Muscle of leg (tissue), 11 donors: ENCODE measurements around the gene STK10. TPM values are rescaled to one million over a fixed set of nuclear protein-coding genes. Genes with fewer than 3 reads are reported as not detected.

Experiments used
- DNase-seq: peaks from one replicate; pipeline ENCODE4 v3.0.0; 2013
- H3K27ac ChIP-seq: one replicate; pipeline ENCODE4 v1.5.1; 2013; ENCODE audit warnings: mild to moderate bottlenecking, low read length, control low read depth
- H3K27me3 ChIP-seq: one replicate; pipeline ENCODE4 v1.6.1; 2013; ENCODE audit warnings: low read length; ENCODE audit not compliant: control insufficient read depth, insufficient read depth
- H3K36me3 ChIP-seq: one replicate; pipeline ENCODE4 v1.6.1; 2013; ENCODE audit warnings: low read length; ENCODE audit not compliant: control insufficient read depth, insufficient read depth
- H3K4me1 ChIP-seq: one replicate; pipeline ENCODE4 v1.6.1; 2013; ENCODE audit warnings: low read length; ENCODE audit not compliant: control insufficient read depth, insufficient read depth
- H3K4me3 ChIP-seq: one replicate; pipeline ENCODE4 v1.5.1; 2013; ENCODE audit warnings: low read length, control low read depth
- H3K9me3 ChIP-seq: replicated peaks from 2 replicates; pipeline ENCODE4 v1.6.1; 2013; ENCODE audit warnings: low read depth, low read length; ENCODE audit not compliant: control insufficient read depth
- WGBS: methylation state at CpG from one replicate; pipeline ENCODE4 v1.1.5; 2013; ENCODE audit warnings: missing lambda C conversion rate; ENCODE audit not compliant: insufficient coverage; 5-methylcytosine and 5-hydroxymethylcytosine counted together
- polyA plus RNA-seq, 8 donors: library from polyadenylated mRNA; unstranded; fragments of 120-200 nt; gene quantifications; one replicate each; pipeline versions ENCODE4 v1.2.1 to v1.2.3, GENCODE V29; 2013; ENCODE audit warnings: inconsistent platforms in 1 of 8, low replicate concordance in 1 of 8; ENCODE audit not compliant: insufficient read length in 8 of 8, insufficient read depth in 1 of 8
- total RNA-seq: library from RNA; stranded (reverse); fragments of 120-200 nt; gene quantifications from one replicate; pipeline ENCODE4 v1.2.4, GENCODE V29; 2013

STK10 gene
- total and polyA plus RNA-seq, 9 donors = 12.5 to 21.9 (median 18.8) TPM

DNA sequence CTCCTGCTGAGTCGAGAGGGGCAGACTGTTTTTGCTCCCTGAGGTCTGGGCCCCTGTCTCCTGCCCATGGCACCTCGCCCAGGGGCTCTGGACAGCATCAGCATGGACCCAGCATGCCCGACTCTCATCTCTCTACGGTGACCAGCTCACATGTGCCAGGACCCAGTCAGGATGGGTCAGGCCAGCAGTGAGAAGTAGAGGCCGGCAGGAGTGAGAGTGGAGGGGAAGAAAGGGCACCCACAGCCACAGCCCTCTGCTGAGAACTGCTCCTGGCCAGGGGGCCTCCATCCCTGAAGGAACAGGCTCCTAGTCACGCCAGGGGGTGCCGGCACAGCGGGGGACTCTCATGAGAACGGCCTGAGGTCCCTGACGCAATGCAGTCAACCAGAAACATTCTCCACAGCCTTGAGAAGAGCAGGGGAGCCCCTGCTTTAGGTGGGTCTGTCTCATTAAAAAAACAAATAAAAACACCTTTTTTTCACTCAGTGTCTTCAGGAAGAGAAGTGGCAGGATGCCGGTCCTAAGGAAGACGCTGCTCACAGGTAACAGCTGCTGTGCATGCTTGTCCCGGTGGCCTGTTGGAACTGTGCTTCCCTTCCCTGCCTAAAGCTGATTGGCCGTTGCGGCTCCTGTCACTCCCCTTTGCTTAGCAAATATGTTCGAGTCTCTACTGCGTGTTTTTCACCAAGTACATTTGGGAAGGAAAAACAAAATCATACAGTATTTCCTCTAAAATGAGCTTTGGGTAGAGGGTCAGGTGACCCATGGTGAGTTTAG is 95.9 kb downstream of the STK10 start:
- Histone ChIP-seq H3K9me3 (no peaks in the 10 kb centered on the region), H3K27me3 (no peaks in the 10 kb centered on the region), H3K36me3 (peaks cover 24% of the 10 kb centered on the region), H3K27ac (no peak overlapping the region), H3K4me1 (peaks cover 8% of the 10 kb centered on the region), H3K4me3 (no peak overlapping the region)
- DNase-seq = no peak
- WGBS = 79% methylated on average over 10 of the region's 17 CpGs

DNA sequence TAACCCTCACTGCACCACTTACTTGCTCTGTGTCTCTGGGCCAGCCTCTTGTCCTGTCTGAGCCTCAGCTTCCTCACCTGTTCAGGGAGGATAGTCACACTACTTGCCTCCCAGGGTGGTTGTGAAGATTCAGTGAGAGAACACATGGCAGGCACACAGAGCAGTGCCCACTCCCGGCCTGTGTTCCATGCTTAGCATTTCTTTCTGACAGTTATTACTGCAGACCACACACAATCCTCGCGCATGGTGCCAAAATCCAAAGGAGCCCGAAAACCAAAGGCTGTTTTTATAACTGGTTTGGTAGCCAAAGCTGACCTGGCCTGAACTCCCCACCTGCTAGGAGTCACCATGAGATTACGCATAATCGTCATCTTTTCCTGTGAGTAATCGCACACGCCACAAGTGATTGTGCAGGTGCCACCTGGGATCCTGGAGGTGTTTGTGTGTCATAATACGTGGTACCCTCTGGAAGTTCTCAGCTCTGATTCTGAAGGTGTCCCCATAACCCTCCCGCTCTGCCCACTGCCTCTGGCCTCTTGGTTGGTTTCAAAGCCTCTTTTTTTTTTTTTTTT is 97.0 kb downstream of the STK10 start:
- Histone ChIP-seq H3K4me3 (no peak overlapping the region), H3K36me3 (peaks cover 24% of the 10 kb centered on the region), H3K27me3 (no peaks in the 10 kb centered on the region), H3K9me3 (no peaks in the 10 kb centered on the region), H3K4me1 (peaks cover 10% of the 10 kb centered on the region), H3K27ac (no peak overlapping the region)
- WGBS = 95% methylated on average over 7 of the region's 10 CpGs
- DNase-seq = no peak

DNA sequence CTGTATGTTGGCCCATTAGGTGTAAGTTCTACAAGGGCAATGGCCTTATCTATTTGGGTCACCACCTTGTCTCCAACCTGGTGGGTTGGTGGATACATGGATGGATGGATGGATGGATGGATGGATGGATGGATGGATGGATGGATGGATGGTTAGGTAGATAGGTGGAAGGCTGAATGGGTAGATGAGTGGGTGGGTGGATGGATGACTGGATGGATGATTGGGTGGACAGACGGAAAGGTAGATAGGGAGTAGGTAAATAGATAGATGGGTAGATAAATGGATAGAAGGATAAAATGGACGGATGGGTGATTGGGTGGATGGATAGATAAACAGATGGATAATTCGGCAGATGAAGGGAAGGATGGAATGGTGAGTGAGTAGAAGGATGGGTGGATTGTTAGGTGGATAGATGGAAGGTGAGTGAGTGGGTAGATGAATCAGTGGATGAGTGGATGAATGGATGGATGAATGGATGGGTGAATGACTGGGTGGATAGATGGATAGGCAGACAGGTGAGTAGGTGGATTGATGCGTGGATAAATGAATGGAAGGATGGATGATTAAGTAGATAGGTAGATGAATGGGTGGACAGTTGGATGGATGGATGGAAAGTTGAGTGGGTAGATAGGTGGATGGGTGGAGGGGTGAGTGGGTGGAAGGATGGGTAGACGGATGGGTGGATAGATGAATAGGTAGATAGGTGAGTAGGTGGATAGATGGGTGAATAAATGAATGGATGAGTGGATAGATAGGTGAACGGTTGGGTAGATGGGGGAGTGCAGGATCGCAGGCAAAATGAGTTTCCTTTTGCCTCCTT is 98.5 kb downstream of the STK10 start:
- Histone ChIP-seq H3K4me3 (no peak overlapping the region), H3K4me1 (peaks cover 5% of the 10 kb centered on the region), H3K27ac (no peak overlapping the region), H3K36me3 (peaks cover 24% of the 10 kb centered on the region), H3K27me3 (no peaks in the 10 kb centered on the region), H3K9me3 (no peaks in the 10 kb centered on the region)
- no peak for DNase-seq
- 98% methylated on average over 5 of the region's 7 CpGs for WGBS

GRCh38 chr5:172088801-172089200 is 99.2 kb downstream of the STK10 start:
- Histone ChIP-seq H3K9me3 (no peaks in the 10 kb centered on the region), H3K36me3 (peaks cover 24% of the 10 kb centered on the region), H3K27ac (no peak overlapping the region), H3K4me3 (no peak overlapping the region), H3K27me3 (no peaks in the 10 kb centered on the region), H3K4me1 (peaks cover 3% of the 10 kb centered on the region)
- no peak for DNase-seq
- WGBS = 90% methylated on average over 1 of the region's 2 CpGs

DNA sequence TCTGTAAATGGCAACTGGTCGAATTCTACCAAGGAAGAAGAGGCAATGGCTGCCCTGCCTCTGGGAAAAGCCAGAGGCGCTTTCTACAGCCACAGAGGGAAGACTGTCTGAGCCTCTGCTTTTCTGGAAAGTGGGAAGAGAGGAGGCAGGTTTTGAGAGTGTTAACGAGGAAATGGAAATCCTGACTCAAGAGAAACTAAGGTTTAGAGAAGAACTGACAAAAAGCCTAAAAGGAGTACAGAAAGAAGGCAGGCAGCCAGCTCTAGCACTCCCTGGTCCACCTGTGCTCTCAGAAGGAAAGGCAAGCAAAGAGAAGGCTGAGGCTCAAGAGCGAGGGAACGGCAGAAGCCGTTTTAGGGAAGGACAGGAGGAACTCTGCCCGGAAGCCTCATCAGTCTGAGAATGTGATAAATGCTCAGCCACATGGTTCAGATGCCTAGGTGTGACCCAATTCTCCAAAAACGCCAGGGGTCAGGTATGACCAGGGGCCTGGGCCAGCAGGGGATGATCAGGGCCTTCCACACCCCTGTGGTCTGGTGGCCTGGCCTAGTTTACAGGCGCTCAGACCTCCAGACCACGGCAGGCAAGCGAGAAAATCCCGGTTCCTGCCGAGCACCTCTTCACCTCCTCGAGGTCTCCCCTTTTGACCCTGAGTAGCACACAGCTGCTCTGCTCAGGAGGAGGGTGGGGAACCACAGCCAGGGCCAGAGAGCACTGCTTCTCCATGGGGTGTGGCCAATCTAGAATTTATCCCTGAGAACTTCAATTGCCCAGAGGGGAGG is 101.6 kb downstream of the STK10 start:
- 59% methylated on average over 14 of the region's 14 CpGs for WGBS
- Histone ChIP-seq H3K27me3 (no peaks in the 10 kb centered on the region), H3K27ac (no peak overlapping the region), H3K4me1 (peaks cover 3% of the 10 kb centered on the region), H3K9me3 (no peaks in the 10 kb centered on the region), H3K4me3 (no peak overlapping the region), H3K36me3 (peaks cover 23% of the 10 kb centered on the region)
- peak; percentile 62 for DNase-seq

GRCh38 chr5:172085738-172086137 is 102.3 kb downstream of the STK10 start:
- Histone ChIP-seq H3K27me3 (no peaks in the 10 kb centered on the region), H3K9me3 (no peaks in the 10 kb centered on the region), H3K4me3 (no peak overlapping the region), H3K27ac (no peak overlapping the region), H3K4me1 (peaks cover 3% of the 10 kb centered on the region), H3K36me3 (peaks cover 24% of the 10 kb centered on the region)
- no peak for DNase-seq
- 86% methylated on average over 8 of the region's 10 CpGs for WGBS

- Histone ChIP-seq H3K27ac (no peak overlapping the region), H3K9me3 (no peaks in the 10 kb centered on the region), H3K4me3 (no peak overlapping the region), H3K4me1 (peaks cover 11% of the 10 kb centered on the region), H3K27me3 (no peaks in the 10 kb centered on the region), H3K36me3 (peaks cover 19% of the 10 kb centered on the region)
- WGBS = 94% methylated on average over 12 of the region's 14 CpGs
- DNase-seq = no peak
Measured at GRCh38 chr5:172082180-172082579, 105.8 kb downstream of the STK10 start.

DNA sequence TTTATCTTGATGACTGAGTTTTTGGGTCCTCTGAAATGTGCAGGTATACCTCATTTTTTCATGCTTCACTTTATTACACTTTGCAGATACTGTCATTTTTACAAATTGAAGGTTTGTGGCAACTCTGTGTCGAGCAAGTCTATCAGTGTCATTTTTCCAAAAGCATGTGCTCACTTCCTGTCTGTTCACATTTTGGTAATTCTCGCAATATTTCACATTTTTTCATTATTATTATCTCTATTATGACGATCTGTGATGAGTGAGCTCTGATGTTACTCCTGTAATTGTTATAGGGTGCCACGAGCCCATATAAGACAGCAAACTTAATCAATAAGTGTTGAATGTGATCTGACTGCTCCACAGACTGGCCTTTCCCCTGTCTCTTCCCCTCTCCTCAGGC is 108.1 kb downstream of the STK10 start:
- peaks cover 30% of the 10 kb centered on the region for H3K36me3 ChIP-seq
- H3K27me3 ChIP-seq = no peaks in the 10 kb centered on the region
- no peak overlapping the region for H3K27ac ChIP-seq
- no CpG with 5 or more reads among the region's 4 CpGs for WGBS
- no peak for DNase-seq
- peaks cover 13% of the 10 kb centered on the region for H3K4me1 ChIP-seq
- H3K4me3 ChIP-seq = no peak overlapping the region
- H3K9me3 ChIP-seq = peaks cover 3% of the 10 kb centered on the region

- Histone ChIP-seq H3K4me1 (peaks cover 13% of the 10 kb centered on the region), H3K27ac (no peak overlapping the region), H3K4me3 (no peak overlapping the region), H3K36me3 (peaks cover 30% of the 10 kb centered on the region), H3K27me3 (no peaks in the 10 kb centered on the region), H3K9me3 (peaks cover 3% of the 10 kb centered on the region)
- DNase-seq = peak; percentile 60
- WGBS = 67% methylated on average over 3 of the region's 8 CpGs
Measured at GRCh38 chr5:172078726-172079345, 109.2 kb downstream of the STK10 start.
